Measurements from ENCODE around the gene ZDHHC1.

Gene ZDHHC1

GRCh38 chr16:67415872-67416793 is at the start of gene ZDHHC1:
Gene ZDHHC1, minus strand, starts transcription at chr16:67416477. Its CDS starts 8,702 bp downstream, at chr16:67407775.
- DNase-seq (ENCODE audit: low spot score) = no peak

- DNase-seq (ENCODE audit: low spot score) = no peak
Observed at GRCh38 chr16:67464565-67464964, 48.3 kb upstream of the ZDHHC1 start.

- no peak for DNase-seq (ENCODE audit: low spot score)
Observed at GRCh38 chr16:67463691-67464090, 47.4 kb upstream of the ZDHHC1 start.

GRCh38 chr16:67463059-67463458 is 46.8 kb upstream of the ZDHHC1 start:
- no peak for DNase-seq (ENCODE audit: low spot score)

GRCh38 chr16:67462279-67462655 is 46.0 kb upstream of the ZDHHC1 start:
- peak; percentile 49 for DNase-seq (ENCODE audit: low spot score)

GRCh38 chr16:67461600-67462278 is 45.5 kb upstream of the ZDHHC1 start:
- DNase-seq (ENCODE audit: low spot score) = no peak

GRCh38 chr16:67460961-67461360 is 44.7 kb upstream of the ZDHHC1 start:
- DNase-seq (ENCODE audit: low spot score) = no peak

- peak; percentile 81 for DNase-seq (ENCODE audit: low spot score)
Observed at GRCh38 chr16:67460168-67460567, 43.9 kb upstream of the ZDHHC1 start.

GRCh38 chr16:67459861-67460150 is 43.5 kb upstream of the ZDHHC1 start:
- no peak for DNase-seq (ENCODE audit: low spot score)

- no peak for DNase-seq (ENCODE audit: low spot score)
Observed at GRCh38 chr16:67459066-67459860, 43.0 kb upstream of the ZDHHC1 start.

- DNase-seq (ENCODE audit: low spot score) = no peak
Observed at GRCh38 chr16:67458121-67458641, 41.9 kb upstream of the ZDHHC1 start.

GRCh38 chr16:67457611-67458010 is 41.3 kb upstream of the ZDHHC1 start:
- no peak for DNase-seq (ENCODE audit: low spot score)

- DNase-seq (ENCODE audit: low spot score) = peak; percentile 49
Observed at GRCh38 chr16:67456391-67457081, 40.3 kb upstream of the ZDHHC1 start.

GRCh38 chr16:67454852-67455251 is 38.6 kb upstream of the ZDHHC1 start:
- DNase-seq (ENCODE audit: low spot score) = no peak

GRCh38 chr16:67454104-67454503 is 37.8 kb upstream of the ZDHHC1 start:
- DNase-seq (ENCODE audit: low spot score) = no peak

GRCh38 chr16:67451704-67452435 is 35.6 kb upstream of the ZDHHC1 start:
- no peak for DNase-seq (ENCODE audit: low spot score)

GRCh38 chr16:67451061-67451703 is 34.9 kb upstream of the ZDHHC1 start:
- no peak for DNase-seq (ENCODE audit: low spot score)

GRCh38 chr16:67449739-67450138 is 33.5 kb upstream of the ZDHHC1 start:
- DNase-seq (ENCODE audit: low spot score) = no peak

- peak; percentile 80 for DNase-seq (ENCODE audit: low spot score)
Observed at GRCh38 chr16:67449336-67449735, 33.1 kb upstream of the ZDHHC1 start.

GRCh38 chr16:67448580-67448979 is 32.3 kb upstream of the ZDHHC1 start:
- no peak for DNase-seq (ENCODE audit: low spot score)

Measured in hematopoietic multipotent progenitor cell treated with erythropoietin and hydrocortisone succinate and interleukin-3 and kit ligand, for 17 days (in vitro differentiated cells).